KMS-11 (cell line): ENCODE data around the gene NTF3.

ENCODE experiments used
- H2AFZ ChIP-seq: fragments of 200-600 bp; sonication (generic); 2 replicates; pipeline ENCODE4 v1.6.1; 2016; ENCODE audit warnings: antibody characterized with exemption, mixed run types, low read depth
- H3K27ac ChIP-seq: fragments of 200-600 bp; sonication (generic); 2 replicates; pipeline ENCODE4 v1.6.1; 2016; ENCODE audit warnings: mild to moderate bottlenecking, mixed run types
- H3K27me3 ChIP-seq: fragments of 200-600 bp; sonication (generic); 2 replicates; pipeline ENCODE4 v1.6.1; 2017; ENCODE audit warnings: mild to moderate bottlenecking, low read depth, mixed run types, moderate library complexity; ENCODE audit not compliant: insufficient read depth
- H3K36me3 ChIP-seq: fragments of 200-600 bp; sonication (generic); 2 replicates; pipeline ENCODE4 v1.6.1; 2017; ENCODE audit warnings: mild to moderate bottlenecking, mixed run types; ENCODE audit not compliant: insufficient read depth
- H3K4me1 ChIP-seq: fragments of 200-600 bp; sonication (generic); 2 replicates; pipeline ENCODE4 v1.6.1; 2016; ENCODE audit warnings: mild to moderate bottlenecking, low read depth, mixed run types; ENCODE audit not compliant: poor library complexity, severe bottlenecking
- H3K4me2 ChIP-seq: fragments of 200-600 bp; sonication (generic); 2 replicates; pipeline ENCODE4 v1.7.0; 2016; ENCODE audit warnings: mild to moderate bottlenecking, mixed run types
- H3K4me3 ChIP-seq: fragments of 200-600 bp; sonication (generic); IDR thresholded peaks from 2 replicates; pipeline ENCODE4 v1.6.1; 2017; ENCODE audit warnings: low read depth, low read length, mixed read lengths; ENCODE audit not compliant: insufficient read depth
- H3K79me2 ChIP-seq: fragments of 200-600 bp; sonication (generic); 2 replicates; pipeline ENCODE4 v1.6.1; 2016; ENCODE audit warnings: low read depth, mixed run types; ENCODE audit not compliant: insufficient read depth
- H3K9ac ChIP-seq: fragments of 200-600 bp; sonication (generic); 2 replicates; pipeline ENCODE4 v1.6.1; 2016; ENCODE audit warnings: mild to moderate bottlenecking, mixed run types
- H4K20me1 ChIP-seq: fragments of 200-600 bp; sonication (generic); 2 replicates; pipeline ENCODE4 v1.6.1; 2016; ENCODE audit warnings: mild to moderate bottlenecking, mixed run types; ENCODE audit not compliant: insufficient read depth
- CTCF ChIP-seq: fragments of 200-600 bp; sonication (generic); conservative IDR thresholded peaks from 2 replicates; pipeline ENCODE4 v1.6.1; 2017; ENCODE audit warnings: low read depth, mild to moderate bottlenecking, antibody characterized with exemption, low read length, moderate library complexity, mixed read lengths

The NTF3 gene

GRCh38 chr12:5487948-5488625 is 56.2 kb downstream of the NTF3 start:
- no peak overlapping the region for H3K9ac ChIP-seq
- H3K36me3 ChIP-seq = no peaks in the 10 kb centered on the region
- H3K27ac ChIP-seq = no peak overlapping the region
- no peaks in the 10 kb centered on the region for H4K20me1 ChIP-seq
- H3K4me2 ChIP-seq = no peak overlapping the region
- H2AFZ ChIP-seq = no peak overlapping the region
- no peak for TF ChIP-seq CTCF
- no peaks in the 10 kb centered on the region for H3K27me3 ChIP-seq
- no peak overlapping the region for H3K4me3 ChIP-seq
- H3K79me2 ChIP-seq = no peaks in the 10 kb centered on the region
- no peaks in the 10 kb centered on the region for H3K4me1 ChIP-seq

- H4K20me1 ChIP-seq = no peaks in the 10 kb centered on the region
- no peak overlapping the region for H3K27ac ChIP-seq
- H3K36me3 ChIP-seq = no peaks in the 10 kb centered on the region
- no peaks in the 10 kb centered on the region for H3K27me3 ChIP-seq
- H3K4me2 ChIP-seq = no peak overlapping the region
- no peak overlapping the region for H3K9ac ChIP-seq
- H3K4me3 ChIP-seq = no peak overlapping the region
- no peak for TF ChIP-seq CTCF
- no peaks in the 10 kb centered on the region for H3K4me1 ChIP-seq
- no peaks in the 10 kb centered on the region for H3K79me2 ChIP-seq
- no peak overlapping the region for H2AFZ ChIP-seq
Observed at GRCh38 chr12:5488626-5488955, 56.7 kb downstream of the NTF3 start.

- no peaks in the 10 kb centered on the region for H4K20me1 ChIP-seq
- TF ChIP-seq CTCF = no peak
- H3K4me2 ChIP-seq = no peak overlapping the region
- no peak overlapping the region for H3K9ac ChIP-seq
- no peak overlapping the region for H3K27ac ChIP-seq
- H3K4me1 ChIP-seq = no peaks in the 10 kb centered on the region
- no peaks in the 10 kb centered on the region for H3K36me3 ChIP-seq
- H2AFZ ChIP-seq = no peak overlapping the region
- no peaks in the 10 kb centered on the region for H3K79me2 ChIP-seq
- H3K27me3 ChIP-seq = no peaks in the 10 kb centered on the region
- H3K4me3 ChIP-seq = no peak overlapping the region
Observed at GRCh38 chr12:5489017-5489416, 57.1 kb downstream of the NTF3 start.

- Histone ChIP-seq H3K4me3 (no peak overlapping the region), H2AFZ (no peak overlapping the region), H3K9ac (no peak overlapping the region), H4K20me1 (no peaks in the 10 kb centered on the region), H3K4me2 (no peak overlapping the region), H3K4me1 (no peaks in the 10 kb centered on the region), H3K27ac (no peak overlapping the region), H3K27me3 (no peaks in the 10 kb centered on the region), H3K79me2 (no peaks in the 10 kb centered on the region), H3K36me3 (no peaks in the 10 kb centered on the region)
- no peak for TF ChIP-seq CTCF
Observed at GRCh38 chr12:5489760-5490406, 58.0 kb downstream of the NTF3 start.
